ENCODE results near the gene SYNGR1. TPM values are rescaled to one million over a fixed set of nuclear protein-coding genes. Genes with fewer than 3 reads are reported as not detected.

The SYNGR1 gene
- total and polyA plus RNA-seq, 2 experiments from 2014 or later: 30.9 to 37.0 TPM

GRCh38 chr22:39415506-39415905, 65.7 kb downstream of the SYNGR1 start (continued):
- TF ChIP-seq ZNF462 (CRISPR knock-in tag; IDR thresholded peaks at IDR 0.05): no peak
- TF ChIP-seq NANOG (IDR thresholded peaks at IDR 0.05; ENCODE audit: borderline replicate concordance): no peak
- no peak for TF ChIP-seq ETS1 (IDR thresholded peaks at IDR 0.05)
- TF ChIP-seq ZNF114 (CRISPR knock-in tag; IDR thresholded peaks at IDR 0.05): no peak
- TF ChIP-seq CREB1 (CRISPR knock-in tag; IDR thresholded peaks at IDR 0.05; ENCODE audit: low read depth): no peak

GRCh38 chr22:39416319-39416718, 66.5 kb downstream of the SYNGR1 start:
- no peaks in the 10 kb centered on the region for H4K20me1 ChIP-seq (replicated peaks; ENCODE audit: insufficient read depth)
- H3K79me2 ChIP-seq (replicated peaks; ENCODE audit: insufficient read depth): no peaks in the 10 kb centered on the region
- H2AFZ ChIP-seq: no peak overlapping the region
- H3K36me3 ChIP-seq (ENCODE audit: insufficient read depth): no peaks in the 10 kb centered on the region; the same call in 1 of the 2 replicates
- H3F3A ChIP-seq (replicated peaks; ENCODE audit: low read depth): no peaks in the 10 kb centered on the region
- no peaks in the 10 kb centered on the region; the same call in 1 of the 3 replicates for H3K4me1 Mint-ChIP-seq
- no peaks in the 10 kb centered on the region for H3K9me3 Mint-ChIP-seq
- no peaks in the 10 kb centered on the region for H3K9me2 ChIP-seq (ENCODE audit: insufficient read depth)
- H3K27ac ChIP-seq (ENCODE audit: low read depth): no peak overlapping the region
- H3K4me3 Mint-ChIP-seq: no peak overlapping the region
- ATAC-seq: no peak
- peaks cover 5% of the 10 kb centered on the region for H3K27me3 Mint-ChIP-seq (ENCODE audit: insufficient read depth, low read depth, poor library complexity)
- DNase-seq (ENCODE audit: low spot score): no peak
- H3K4me3 ChIP-seq: no peak overlapping the region
- H3K27ac Mint-ChIP-seq: no peak overlapping the region
- no peaks in the 10 kb centered on the region; the same call in 1 of the 2 replicates for H3K4me1 ChIP-seq (ENCODE audit: insufficient read depth)
- no peak overlapping the region for H3K4me2 ChIP-seq
- peaks cover 33% of the 10 kb centered on the region for H3K36me3 Mint-ChIP-seq (ENCODE audit: low read depth)
- H3K27me3 ChIP-seq (ENCODE audit: insufficient read depth): no peaks in the 10 kb centered on the region
- TF ChIP-seq NANOG (IDR thresholded peaks at IDR 0.05; ENCODE audit: borderline replicate concordance) (no peak), CTCF (conservative IDR thresholded peaks at IDR 0.05; ENCODE audit: low read depth in 2 of 2) (no peak), STAT1 (IDR thresholded peaks at IDR 0.05; ENCODE audit: unreplicated experiment) (no peak), JUNB (IDR thresholded peaks at IDR 0.05; ENCODE audit: unreplicated experiment) (no peak)
